HEK293 (cell line): ENCODE results near the gene METTL22.

Experiments
- GLIS1 ChIP-seq: fragments of 450-650 bp; formaldehyde crosslinking; IDR thresholded peaks from 2 replicates; pipeline ENCODE4 v1.5.1; 2016; ENCODE audit warnings: missing biosample characterization, missing genetic modification characterization
- HOXC10 ChIP-seq: sonication (generic); formaldehyde crosslinking; IDR thresholded peaks from 2 replicates; pipeline ENCODE4 v1.8.1; 2023; ENCODE audit warnings: mild to moderate bottlenecking, missing genetic modification reagents
- PRDM1 ChIP-seq: fragments of 450-650 bp; formaldehyde crosslinking; IDR thresholded peaks from 2 replicates; pipeline ENCODE4; 2016; ENCODE audit warnings: missing biosample characterization, missing genetic modification characterization
- SCRT1 ChIP-seq: fragments of 450-650 bp; formaldehyde crosslinking; IDR thresholded peaks from 2 replicates; pipeline ENCODE4 v1.5.1; 2016; ENCODE audit warnings: missing biosample characterization, missing genetic modification characterization, borderline replicate concordance
- SETDB1 ChIP-seq: IDR thresholded peaks from one replicate; pipeline ENCODE4 v1.6.1; 2017; ENCODE audit warnings: mild to moderate bottlenecking, low read length, moderate library complexity, mixed read lengths; ENCODE audit not compliant: insufficient read length
- ZBTB8A ChIP-seq: fragments of 450-650 bp; formaldehyde crosslinking; IDR thresholded peaks from 2 replicates; pipeline ENCODE4 v1.5.1; 2016; ENCODE audit warnings: missing biosample characterization, missing genetic modification characterization
- ZFHX2 ChIP-seq: fragments of 450-650 bp; formaldehyde crosslinking; conservative IDR thresholded peaks from 2 replicates; pipeline ENCODE4 v1.5.1; 2016; ENCODE audit warnings: missing biosample characterization, missing genetic modification characterization
- ZFP37 ChIP-seq: fragments of 450-650 bp; formaldehyde crosslinking; IDR thresholded peaks from 2 replicates; pipeline ENCODE4 v1.5.1; 2016; ENCODE audit warnings: missing biosample characterization, missing genetic modification characterization
- ZFP69B ChIP-seq: fragments of 450-650 bp; formaldehyde crosslinking; IDR thresholded peaks from 2 replicates; pipeline ENCODE4 v1.5.1; 2016; ENCODE audit warnings: missing biosample characterization, missing genetic modification characterization
- ZNF140 ChIP-seq: fragments of 450-650 bp; formaldehyde crosslinking; IDR thresholded peaks from 2 replicates; pipeline ENCODE4 v1.5.1; 2016; ENCODE audit warnings: missing biosample characterization, missing genetic modification characterization
- ZNF239 ChIP-seq: fragments of 450-650 bp; formaldehyde crosslinking; IDR thresholded peaks from 2 replicates; pipeline ENCODE4 v1.5.1; 2016; ENCODE audit warnings: missing biosample characterization, missing genetic modification characterization
- ZNF266 ChIP-seq: fragments of 450-650 bp; formaldehyde crosslinking; IDR thresholded peaks from 2 replicates; pipeline ENCODE4 v1.5.1; 2016; ENCODE audit warnings: missing biosample characterization, missing genetic modification characterization, low read depth
- ZNF292 ChIP-seq: fragments of 450-650 bp; formaldehyde crosslinking; IDR thresholded peaks from 2 replicates; pipeline ENCODE4 v1.5.1; 2016; ENCODE audit warnings: low read depth, missing biosample characterization, missing genetic modification characterization, borderline replicate concordance
- ZNF335 ChIP-seq: fragments of 450-650 bp; formaldehyde crosslinking; conservative IDR thresholded peaks from 2 replicates; pipeline ENCODE4 v1.5.1; 2016; ENCODE audit warnings: missing biosample characterization, missing genetic modification characterization
- ZNF426 ChIP-seq: fragments of 450-650 bp; formaldehyde crosslinking; IDR thresholded peaks from 2 replicates; pipeline ENCODE4 v1.5.1; 2017; ENCODE audit warnings: missing biosample characterization, missing genetic modification characterization, mild to moderate bottlenecking, inconsistent platforms, moderate library complexity
- ZNF596 ChIP-seq: fragments of 450-650 bp; IDR thresholded peaks from 2 replicates; pipeline ENCODE4 v1.5.0; 2018; ENCODE audit warnings: missing biosample characterization, mild to moderate bottlenecking, missing genetic modification characterization, moderate library complexity
- ZSCAN16 ChIP-seq: fragments of 450-650 bp; formaldehyde crosslinking; IDR thresholded peaks from 2 replicates; pipeline ENCODE4 v1.5.1; 2016; ENCODE audit warnings: missing biosample characterization, missing genetic modification characterization
- ZSCAN30 ChIP-seq: fragments of 450-650 bp; IDR thresholded peaks from 2 replicates; pipeline ENCODE4 v1.5.1; 2018; ENCODE audit warnings: missing biosample characterization, mild to moderate bottlenecking, missing genetic modification characterization, moderate library complexity
- TF ChIP-seq, protein P1 (sequence below): fragments of 450-650 bp; formaldehyde crosslinking; IDR thresholded peaks from 2 replicates; pipeline ENCODE4 v1.5.1; 2017; ENCODE audit warnings: missing biosample characterization, missing genetic modification characterization
- TF ChIP-seq, protein P2 (sequence below): fragments of 450-650 bp; formaldehyde crosslinking; IDR thresholded peaks from 2 replicates; pipeline ENCODE4 v1.5.1; 2016; ENCODE audit warnings: missing biosample characterization, missing genetic modification characterization
- TF ChIP-seq, protein P3 (sequence below): fragments of 450-650 bp; formaldehyde crosslinking; IDR thresholded peaks from 2 replicates; pipeline ENCODE4 v1.5.1; 2016; ENCODE audit warnings: missing biosample characterization, missing genetic modification characterization
- TF ChIP-seq, protein P4 (sequence below): fragments of 450-650 bp; formaldehyde crosslinking; IDR thresholded peaks from 2 replicates; pipeline ENCODE4 v1.5.1; 2016; ENCODE audit warnings: missing biosample characterization, missing genetic modification characterization
- TF ChIP-seq, protein P5 (sequence below): fragments of 450-650 bp; formaldehyde crosslinking; IDR thresholded peaks from 2 replicates; pipeline ENCODE4 v1.5.1; 2017; ENCODE audit warnings: missing biosample characterization, missing genetic modification characterization
- TF ChIP-seq, protein P6 (sequence below): fragments of 450-650 bp; formaldehyde crosslinking; IDR thresholded peaks from 2 replicates; pipeline ENCODE4 v1.5.1; 2016; ENCODE audit warnings: missing biosample characterization, missing genetic modification characterization
- TF ChIP-seq, protein P7 (sequence below): fragments of 450-650 bp; formaldehyde crosslinking; IDR thresholded peaks from 2 replicates; pipeline ENCODE4 v1.5.1; 2016; ENCODE audit warnings: missing biosample characterization, missing genetic modification characterization

The METTL22 gene

DNA sequence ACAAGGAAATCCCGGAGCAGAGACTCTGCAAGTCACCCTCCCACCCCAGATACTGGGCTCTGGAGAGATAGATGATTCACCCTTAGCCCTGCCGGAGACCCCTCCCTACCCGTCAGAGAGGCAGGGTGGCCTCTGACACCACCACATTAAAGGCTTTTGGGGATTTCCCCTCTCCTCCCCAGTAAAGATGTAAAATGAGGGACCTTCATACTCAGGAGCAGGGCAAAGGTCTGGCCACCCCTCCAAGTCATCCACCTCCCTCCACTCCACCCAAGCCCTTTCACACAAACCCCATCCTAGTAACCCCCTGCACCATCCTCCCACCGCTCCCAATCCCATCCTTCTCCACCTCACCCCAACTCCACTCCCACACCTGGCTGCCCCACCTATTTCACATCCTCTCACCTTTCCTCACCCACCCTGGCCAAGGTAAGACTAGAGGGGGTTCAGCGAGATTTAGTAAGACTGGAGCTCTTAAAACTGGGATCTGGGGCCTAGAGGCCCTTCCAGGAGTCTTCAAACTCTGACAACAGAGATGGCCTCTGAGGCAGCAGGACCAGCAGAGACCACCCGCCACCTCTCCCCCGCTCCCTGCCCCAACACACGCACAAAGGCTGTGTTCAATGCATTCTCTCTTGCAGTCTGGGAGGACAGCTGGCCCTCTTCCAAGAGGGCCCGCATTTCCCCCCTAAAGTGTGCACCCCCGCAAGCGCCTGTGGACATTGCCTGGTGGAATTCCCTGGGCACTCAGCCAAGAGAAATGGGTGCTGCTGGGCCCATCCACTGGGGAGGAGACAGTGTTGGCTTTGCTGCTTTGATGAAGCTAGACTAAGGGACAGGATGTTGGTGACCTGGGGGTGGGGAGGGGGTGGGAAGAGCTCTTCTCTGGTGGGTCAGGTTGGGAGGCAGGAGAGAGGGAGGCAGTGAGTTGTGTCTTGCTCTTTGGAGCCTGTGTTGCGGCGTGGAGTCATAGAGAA lies 54.0 kb downstream of the METTL22 start (continued):
- TF ChIP-seq, protein P1, sequence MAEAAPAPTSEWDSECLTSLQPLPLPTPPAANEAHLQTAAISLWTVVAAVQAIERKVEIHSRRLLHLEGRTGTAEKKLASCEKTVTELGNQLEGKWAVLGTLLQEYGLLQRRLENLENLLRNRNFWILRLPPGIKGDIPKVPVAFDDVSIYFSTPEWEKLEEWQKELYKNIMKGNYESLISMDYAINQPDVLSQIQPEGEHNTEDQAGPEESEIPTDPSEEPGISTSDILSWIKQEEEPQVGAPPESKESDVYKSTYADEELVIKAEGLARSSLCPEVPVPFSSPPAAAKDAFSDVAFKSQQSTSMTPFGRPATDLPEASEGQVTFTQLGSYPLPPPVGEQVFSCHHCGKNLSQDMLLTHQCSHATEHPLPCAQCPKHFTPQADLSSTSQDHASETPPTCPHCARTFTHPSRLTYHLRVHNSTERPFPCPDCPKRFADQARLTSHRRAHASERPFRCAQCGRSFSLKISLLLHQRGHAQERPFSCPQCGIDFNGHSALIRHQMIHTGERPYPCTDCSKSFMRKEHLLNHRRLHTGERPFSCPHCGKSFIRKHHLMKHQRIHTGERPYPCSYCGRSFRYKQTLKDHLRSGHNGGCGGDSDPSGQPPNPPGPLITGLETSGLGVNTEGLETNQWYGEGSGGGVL (tag by site-specific recombination), result peak; percentile 49
- TF ChIP-seq ZBTB8A, result peak; percentile 33; the same call in 1 of the 2 replicates
- TF ChIP-seq GLIS1, result peak; percentile 67
- TF ChIP-seq ZSCAN30 (tag by site-specific recombination), result no peak
- TF ChIP-seq ZNF239, result no peak
- no peak for TF ChIP-seq PRDM1 (tag by site-specific recombination)
- TF ChIP-seq, protein P2, sequence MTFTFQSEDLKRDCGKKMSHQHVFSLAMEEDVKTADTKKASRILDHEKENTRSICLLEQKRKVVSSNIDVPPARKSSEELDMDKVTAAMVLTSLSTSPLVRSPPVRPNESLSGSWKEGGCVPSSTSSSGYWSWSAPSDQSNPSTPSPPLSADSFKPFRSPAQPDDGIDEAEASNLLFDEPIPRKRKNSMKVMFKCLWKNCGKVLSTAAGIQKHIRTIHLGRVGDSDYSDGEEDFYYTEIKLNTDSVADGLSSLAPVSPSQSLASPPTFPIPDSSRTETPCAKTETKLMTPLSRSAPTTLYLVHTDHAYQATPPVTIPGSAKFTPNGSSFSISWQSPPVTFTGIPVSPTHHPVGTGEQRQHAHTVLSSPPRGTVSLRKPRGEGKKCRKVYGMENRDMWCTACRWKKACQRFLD (tag by site-specific recombination), result no peak
- TF ChIP-seq, protein P3, sequence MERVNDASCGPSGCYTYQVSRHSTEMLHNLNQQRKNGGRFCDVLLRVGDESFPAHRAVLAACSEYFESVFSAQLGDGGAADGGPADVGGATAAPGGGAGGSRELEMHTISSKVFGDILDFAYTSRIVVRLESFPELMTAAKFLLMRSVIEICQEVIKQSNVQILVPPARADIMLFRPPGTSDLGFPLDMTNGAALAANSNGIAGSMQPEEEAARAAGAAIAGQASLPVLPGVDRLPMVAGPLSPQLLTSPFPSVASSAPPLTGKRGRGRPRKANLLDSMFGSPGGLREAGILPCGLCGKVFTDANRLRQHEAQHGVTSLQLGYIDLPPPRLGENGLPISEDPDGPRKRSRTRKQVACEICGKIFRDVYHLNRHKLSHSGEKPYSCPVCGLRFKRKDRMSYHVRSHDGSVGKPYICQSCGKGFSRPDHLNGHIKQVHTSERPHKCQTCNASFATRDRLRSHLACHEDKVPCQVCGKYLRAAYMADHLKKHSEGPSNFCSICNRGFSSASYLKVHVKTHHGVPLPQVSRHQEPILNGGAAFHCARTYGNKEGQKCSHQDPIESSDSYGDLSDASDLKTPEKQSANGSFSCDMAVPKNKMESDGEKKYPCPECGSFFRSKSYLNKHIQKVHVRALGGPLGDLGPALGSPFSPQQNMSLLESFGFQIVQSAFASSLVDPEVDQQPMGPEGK (tag by site-specific recombination), result peak; percentile 65; the same call in 1 of the 2 replicates
- TF ChIP-seq ZNF140 (tag by site-specific recombination), result no peak
- no peak for TF ChIP-seq ZNF266 (tag by site-specific recombination)
- TF ChIP-seq, protein P4, sequence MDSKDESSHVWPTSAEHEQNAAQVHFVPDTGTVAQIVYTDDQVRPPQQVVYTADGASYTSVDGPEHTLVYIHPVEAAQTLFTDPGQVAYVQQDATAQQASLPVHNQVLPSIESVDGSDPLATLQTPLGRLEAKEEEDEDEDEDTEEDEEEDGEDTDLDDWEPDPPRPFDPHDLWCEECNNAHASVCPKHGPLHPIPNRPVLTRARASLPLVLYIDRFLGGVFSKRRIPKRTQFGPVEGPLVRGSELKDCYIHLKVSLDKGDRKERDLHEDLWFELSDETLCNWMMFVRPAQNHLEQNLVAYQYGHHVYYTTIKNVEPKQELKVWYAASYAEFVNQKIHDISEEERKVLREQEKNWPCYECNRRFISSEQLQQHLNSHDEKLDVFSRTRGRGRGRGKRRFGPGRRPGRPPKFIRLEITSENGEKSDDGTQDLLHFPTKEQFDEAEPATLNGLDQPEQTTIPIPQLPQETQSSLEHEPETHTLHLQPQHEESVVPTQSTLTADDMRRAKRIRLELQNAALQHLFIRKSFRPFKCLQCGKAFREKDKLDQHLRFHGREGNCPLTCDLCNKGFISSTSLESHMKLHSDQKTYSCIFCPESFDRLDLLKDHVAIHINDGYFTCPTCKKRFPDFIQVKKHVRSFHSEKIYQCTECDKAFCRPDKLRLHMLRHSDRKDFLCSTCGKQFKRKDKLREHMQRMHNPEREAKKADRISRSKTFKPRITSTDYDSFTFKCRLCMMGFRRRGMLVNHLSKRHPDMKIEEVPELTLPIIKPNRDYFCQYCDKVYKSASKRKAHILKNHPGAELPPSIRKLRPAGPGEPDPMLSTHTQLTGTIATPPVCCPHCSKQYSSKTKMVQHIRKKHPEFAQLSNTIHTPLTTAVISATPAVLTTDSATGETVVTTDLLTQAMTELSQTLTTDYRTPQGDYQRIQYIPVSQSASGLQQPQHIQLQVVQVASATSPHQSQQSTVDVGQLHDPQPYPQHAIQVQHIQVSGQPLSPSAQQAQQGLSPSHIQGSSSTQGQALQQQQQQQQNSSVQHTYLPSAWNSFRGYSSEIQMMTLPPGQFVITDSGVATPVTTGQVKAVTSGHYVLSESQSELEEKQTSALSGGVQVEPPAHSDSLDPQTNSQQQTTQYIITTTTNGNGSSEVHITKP (tag by site-specific recombination), result peak; percentile 94
- no peak for TF ChIP-seq ZNF335
- no peak for TF ChIP-seq SCRT1
- TF ChIP-seq ZNF426 (tag by site-specific recombination), result no peak
- TF ChIP-seq HOXC10, result no peak
- TF ChIP-seq, protein P5, sequence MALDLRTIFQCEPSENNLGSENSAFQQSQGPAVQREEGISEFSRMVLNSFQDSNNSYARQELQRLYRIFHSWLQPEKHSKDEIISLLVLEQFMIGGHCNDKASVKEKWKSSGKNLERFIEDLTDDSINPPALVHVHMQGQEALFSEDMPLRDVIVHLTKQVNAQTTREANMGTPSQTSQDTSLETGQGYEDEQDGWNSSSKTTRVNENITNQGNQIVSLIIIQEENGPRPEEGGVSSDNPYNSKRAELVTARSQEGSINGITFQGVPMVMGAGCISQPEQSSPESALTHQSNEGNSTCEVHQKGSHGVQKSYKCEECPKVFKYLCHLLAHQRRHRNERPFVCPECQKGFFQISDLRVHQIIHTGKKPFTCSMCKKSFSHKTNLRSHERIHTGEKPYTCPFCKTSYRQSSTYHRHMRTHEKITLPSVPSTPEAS, result no peak
- TF ChIP-seq, protein P6, sequence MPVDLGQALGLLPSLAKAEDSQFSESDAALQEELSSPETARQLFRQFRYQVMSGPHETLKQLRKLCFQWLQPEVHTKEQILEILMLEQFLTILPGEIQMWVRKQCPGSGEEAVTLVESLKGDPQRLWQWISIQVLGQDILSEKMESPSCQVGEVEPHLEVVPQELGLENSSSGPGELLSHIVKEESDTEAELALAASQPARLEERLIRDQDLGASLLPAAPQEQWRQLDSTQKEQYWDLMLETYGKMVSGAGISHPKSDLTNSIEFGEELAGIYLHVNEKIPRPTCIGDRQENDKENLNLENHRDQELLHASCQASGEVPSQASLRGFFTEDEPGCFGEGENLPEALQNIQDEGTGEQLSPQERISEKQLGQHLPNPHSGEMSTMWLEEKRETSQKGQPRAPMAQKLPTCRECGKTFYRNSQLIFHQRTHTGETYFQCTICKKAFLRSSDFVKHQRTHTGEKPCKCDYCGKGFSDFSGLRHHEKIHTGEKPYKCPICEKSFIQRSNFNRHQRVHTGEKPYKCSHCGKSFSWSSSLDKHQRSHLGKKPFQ (tag by site-specific recombination), result no peak
- TF ChIP-seq ZSCAN16, result no peak
- peak; percentile 86 for TF ChIP-seq ZFP69B (tag by site-specific recombination)
- TF ChIP-seq, protein P7, sequence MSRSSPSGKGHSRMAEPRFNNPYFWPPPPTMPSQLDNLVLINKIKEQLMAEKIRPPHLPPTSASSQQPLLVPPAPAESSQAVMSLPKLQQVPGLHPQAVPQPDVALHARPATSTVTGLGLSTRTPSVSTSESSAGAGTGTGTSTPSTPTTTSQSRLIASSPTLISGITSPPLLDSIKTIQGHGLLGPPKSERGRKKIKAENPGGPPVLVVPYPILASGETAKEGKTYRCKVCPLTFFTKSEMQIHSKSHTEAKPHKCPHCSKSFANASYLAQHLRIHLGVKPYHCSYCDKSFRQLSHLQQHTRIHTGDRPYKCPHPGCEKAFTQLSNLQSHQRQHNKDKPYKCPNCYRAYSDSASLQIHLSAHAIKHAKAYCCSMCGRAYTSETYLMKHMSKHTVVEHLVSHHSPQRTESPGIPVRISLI, result no peak
- peak; percentile 47; the same call in 1 of the 2 replicates for TF ChIP-seq ZFHX2
- no peak for TF ChIP-seq ZFP37
- TF ChIP-seq ZNF596 (tag by site-specific recombination), result no peak
- no peak for TF ChIP-seq ZNF292 (tag by site-specific recombination)
- no peak for TF ChIP-seq SETDB1
